K562 (cell line): ENCODE results near the gene CARD10. TPM values are rescaled to one million over a fixed set of nuclear protein-coding genes. Genes with fewer than 3 reads are reported as not detected.

Source experiments
- BHLHE40 ChIP-seq: IDR thresholded peaks from 2 replicates; pipeline ENCODE4 v1.6.1; 2011; ENCODE audit warnings: low read length, improper control_type of control experiment
- ERF ChIP-seq: fragments of 450-650 bp; formaldehyde crosslinking; IDR thresholded peaks from 2 replicates; pipeline ENCODE4 v1.4.0; 2020; ENCODE audit warnings: mild to moderate bottlenecking, mixed read lengths
- ESRRA ChIP-seq: fragments of 450-650 bp; IDR thresholded peaks from 2 replicates; pipeline ENCODE4 v1.6.1; 2014; ENCODE audit warnings: low read depth, mild to moderate bottlenecking, moderate library complexity, borderline replicate concordance
- HDAC2 ChIP-seq: fragments of 450-650 bp; IDR thresholded peaks from 2 replicates; pipeline ENCODE4 v1.6.1; 2016; ENCODE audit warnings: mild to moderate bottlenecking
- MAFF ChIP-seq: IDR thresholded peaks from 2 replicates; pipeline ENCODE4 v1.6.1; 2012; ENCODE audit warnings: low read length, improper control_type of control experiment
- MNT ChIP-seq, 2 experiments: fragments of 450-650 bp; conservative IDR thresholded peaks; 2 replicates each; pipeline ENCODE4 v1.6.1; 2017; ENCODE audit warnings: mild to moderate bottlenecking in 2 of 2, moderate library complexity in 2 of 2
- NBN ChIP-seq: fragments of 450-650 bp; IDR thresholded peaks from 2 replicates; pipeline ENCODE4 v1.6.1; 2016; ENCODE audit warnings: low read depth, mild to moderate bottlenecking
- SIX5 ChIP-seq, 2 experiments: IDR thresholded peaks; 2 replicates each; pipeline ENCODE4 v1.6.1; 2011; ENCODE audit warnings: low read length in 2 of 2, borderline replicate concordance in 1 of 2, low read depth in 1 of 2, mild to moderate bottlenecking in 1 of 2, moderate library complexity in 1 of 2; ENCODE audit not compliant: insufficient read depth in 1 of 2
- SOX6 ChIP-seq: fragments of 450-650 bp; IDR thresholded peaks from 2 replicates; pipeline ENCODE4 v1.6.1; 2014; ENCODE audit warnings: mild to moderate bottlenecking
- TAL1 ChIP-seq: fragments of 450-650 bp; IDR thresholded peaks from 2 replicates; pipeline ENCODE4 v1.6.1; 2016; ENCODE audit warnings: mild to moderate bottlenecking
- TRIM25 ChIP-seq: fragments of 450-650 bp; IDR thresholded peaks from 2 replicates; pipeline ENCODE4 v1.7.0; 2016; ENCODE audit warnings: borderline replicate concordance
- ZBED1 ChIP-seq: IDR thresholded peaks from 2 replicates; pipeline ENCODE4 v1.6.1; 2014
- ZBTB8A ChIP-seq: fragments of 450-650 bp; IDR thresholded peaks from 2 replicates; pipeline ENCODE4 v1.6.1; 2018; ENCODE audit warnings: mild to moderate bottlenecking, moderate library complexity; ENCODE audit not compliant: partially characterized antibody
- ZNF407 ChIP-seq: fragments of 450-650 bp; IDR thresholded peaks from 2 replicates; pipeline ENCODE4 v1.6.1; 2016; ENCODE audit warnings: low read depth
- ZNF740 ChIP-seq, 3 experiments: fragments of 200-800 bp in 1 of 3; sonication (Bioruptor generic) in 1 of 3; sonication (generic) in 1 of 3; formaldehyde crosslinking in 1 of 3; IDR thresholded peaks; 2 replicates each; pipeline versions ENCODE4 v1.6.1 to v1.8.0; 2016 to 2022; ENCODE audit warnings: mild to moderate bottlenecking in 2 of 3, missing compliant biosample characterization in 2 of 3, missing genetic modification characterization in 2 of 3, missing genetic modification reagents in 1 of 3
- polyA plus RNA-seq, 8 experiments: library from polyadenylated mRNA; depleted of rRNA in 4 of 8; stranded (reverse) in 5 of 8; unstranded in 3 of 8; fragments of >200 nt; fragmentation: Nextera tagmentation in 2 of 8; fragmentation: Illumina TruSeq in 1 of 8; extraction: Ambion mirVana in 2 of 8; extraction: Trizol in 1 of 8; gene quantifications; 2 replicates each; pipeline versions ENCODE4 v1.2.1 to v1.2.3, GENCODE V29; 2011 to 2014; ENCODE audit warnings: inconsistent platforms in 1 of 8, missing spikeins in 1 of 8
- total RNA-seq, 7 experiments: library from RNA; depleted of rRNA in 6 of 7; stranded (reverse); fragments of >200 nt in 6 of 7; fragmentation: Illumina TruSeq in 2 of 7; extraction: Trizol in 2 of 7; gene quantifications; 2 replicates each; pipeline versions ENCODE4 v1.2.1 to v1.2.3, GENCODE V29; 2011 to 2021; ENCODE audit warnings: low replicate concordance in 1 of 7

Gene CARD10
- total and polyA plus RNA-seq, 9 of the 15 experiments (the other 6 are each of a cell fraction or from before 2014, with no cell fraction given) = 0.13 to 5.8 (median 1.6) TPM

GRCh38 chr22:37552524-37553163 is 33.4 kb upstream of the CARD10 start (continued):
- TF ChIP-seq ZNF407 (no peak), NBN (peak; percentile 74; the same call in 1 of the 2 replicates), MNT (conservative IDR thresholded peaks at IDR 0.05) (peak; percentile 29 to 78; a peak in 3 of 4 replicates), MAFF (no peak), SOX6 (peak; percentile 95), ZBED1 (0 out of 2 replicates have a peak, but pooled peaks have one; percentile 41), TAL1 (peak; percentile 99), ERF (CRISPR knock-in tag) (0 out of 2 replicates have a peak, but pooled peaks have one; percentile 36), ZBTB8A (no peak), ESRRA (peak; percentile 74; the same call in 1 of the 2 replicates), SIX5 (IDR thresholded peaks at IDR 0.05; ENCODE audit: borderline replicate concordance in 1 of 2, insufficient read depth in 1 of 2, low read depth in 1 of 2, low read length in 2 of 2) (no peak), TRIM25 (no peak), ZNF740 (CRISPR knock-in tag; IDR thresholded peaks at IDR 0.05) (peak; percentile 68), ZNF740 (tag; IDR thresholded peaks at IDR 0.05) (no peak; a peak in 1 of 4 replicates), HDAC2 (peak; percentile 95), BHLHE40 (peak; percentile 81)
